ENCODE results near the gene HDHD5. TPM values are rescaled to one million over a fixed set of nuclear protein-coding genes. Genes with fewer than 3 reads are reported as not detected.

The HDHD5 gene
- total RNA-seq, 1 donor from 2014 or later = 31.5 TPM

DNA sequence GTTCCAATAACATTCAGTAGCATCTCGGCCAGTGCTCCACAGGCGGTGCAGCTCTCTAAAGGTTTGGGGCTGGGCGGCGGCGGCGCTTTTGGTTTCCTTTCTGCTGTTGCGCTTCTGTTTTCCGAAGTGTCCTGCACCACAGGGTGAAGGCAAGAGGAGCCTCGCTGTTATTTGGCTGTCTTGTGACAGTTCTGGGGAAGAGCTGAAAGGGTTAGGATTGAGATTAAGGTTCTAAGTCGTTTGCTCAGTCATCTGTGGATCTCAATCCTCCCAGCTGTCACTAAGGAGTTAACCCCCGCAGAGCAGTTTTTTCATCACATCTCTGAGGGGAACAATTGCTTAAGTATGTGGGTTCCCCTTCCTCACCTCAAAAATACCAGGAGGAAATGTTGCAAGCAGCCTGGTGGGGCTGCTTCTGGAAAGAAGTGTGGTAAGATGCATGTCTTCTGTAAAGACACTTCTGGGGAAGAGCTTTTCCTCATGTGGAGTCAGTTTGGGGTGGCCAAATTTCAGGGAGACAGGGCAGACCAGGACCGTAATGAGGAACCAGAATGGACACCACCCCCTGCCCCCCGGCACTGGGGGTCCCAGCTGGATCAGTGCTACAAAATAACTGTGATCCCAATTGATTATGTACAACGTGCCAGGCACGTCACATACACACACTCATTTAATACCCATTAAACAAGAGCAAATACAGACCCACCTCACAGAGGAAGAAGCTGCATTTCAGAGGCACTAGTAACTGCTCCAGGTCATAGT is 52.1 kb downstream of the HDHD5 start:
- no peak for DNase-seq (ENCODE audit: low read depth in 2 of 2)

DNA sequence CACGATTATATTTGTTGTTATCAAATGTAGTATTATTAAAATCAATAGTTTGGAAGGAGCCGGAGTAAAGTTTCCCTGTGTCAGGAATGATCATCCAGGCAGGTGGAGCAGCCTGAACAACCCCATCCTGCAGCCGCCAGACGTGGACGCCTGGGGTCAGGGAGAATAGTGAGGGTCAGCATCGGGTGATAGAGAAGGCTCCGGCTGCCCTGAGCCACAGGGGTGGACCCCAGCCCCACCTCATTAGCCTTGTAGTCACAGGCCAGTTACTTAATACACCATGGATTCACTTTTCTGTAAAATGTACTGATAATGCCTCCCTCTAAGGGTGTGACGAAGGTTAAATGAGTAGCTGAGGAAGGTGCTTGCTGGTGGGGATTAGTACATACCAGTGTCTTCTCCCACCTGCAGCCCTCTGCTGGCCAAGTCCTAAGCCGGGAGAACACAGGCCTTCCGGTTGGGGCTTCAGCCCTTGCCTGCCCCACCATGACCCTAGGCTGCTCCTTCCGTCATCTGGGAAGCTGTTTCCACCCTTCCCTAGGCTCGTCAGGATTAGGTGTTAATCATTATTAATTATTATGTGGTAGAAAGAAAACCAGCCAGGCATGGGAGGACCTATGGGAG is 52.8 kb downstream of the HDHD5 start:
- no peak for DNase-seq (ENCODE audit: low read depth in 2 of 2)

DNA sequence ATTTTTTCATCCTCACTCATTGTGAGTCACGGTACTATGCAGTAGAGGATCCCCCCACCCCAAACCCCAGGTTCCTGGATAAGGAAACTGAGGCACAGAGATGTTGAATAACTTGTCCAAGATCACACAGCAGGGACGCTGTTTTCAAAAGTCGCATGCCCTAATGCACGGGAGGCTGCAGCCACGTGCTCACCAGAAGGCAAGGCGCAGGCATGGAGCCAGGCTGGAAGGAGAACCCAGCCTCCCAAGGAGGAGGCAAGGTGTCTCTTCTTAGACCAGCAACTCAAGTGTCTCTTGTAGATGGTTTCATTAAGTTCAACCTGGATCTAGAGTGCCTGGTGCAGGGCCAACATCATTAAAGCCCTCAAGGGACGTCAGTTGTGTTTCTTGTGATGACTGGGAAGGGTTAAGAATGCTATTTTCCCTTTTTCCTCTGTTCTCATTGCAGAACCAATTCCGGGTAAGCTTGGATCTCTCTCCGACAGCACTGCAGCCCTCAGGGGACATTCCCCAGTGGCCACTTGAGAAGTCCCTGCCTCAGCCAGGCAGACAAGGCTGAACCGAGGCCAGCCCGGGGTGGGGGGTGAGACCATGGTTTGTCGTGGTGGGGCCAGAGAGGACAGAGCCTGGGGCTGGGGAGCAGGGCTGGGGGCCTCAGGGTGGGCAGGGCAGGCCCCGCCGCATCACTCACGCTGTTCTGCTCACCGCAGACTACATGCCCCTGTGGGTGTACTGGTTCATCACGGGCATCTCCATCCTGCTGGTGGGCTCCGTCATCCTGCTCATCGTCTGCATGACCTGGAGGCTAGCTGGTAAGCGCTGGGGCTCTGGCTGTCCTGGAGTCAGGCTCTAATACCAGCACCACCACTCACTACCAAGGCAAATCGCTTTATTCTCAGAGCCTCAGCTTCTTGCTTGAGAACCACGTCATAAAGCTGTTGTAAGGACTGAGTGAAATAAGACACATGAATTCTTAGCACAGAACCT is 53.6 kb downstream of the HDHD5 start:
- DNase-seq (ENCODE audit: low read depth in 2 of 2) = no peak

DNA sequence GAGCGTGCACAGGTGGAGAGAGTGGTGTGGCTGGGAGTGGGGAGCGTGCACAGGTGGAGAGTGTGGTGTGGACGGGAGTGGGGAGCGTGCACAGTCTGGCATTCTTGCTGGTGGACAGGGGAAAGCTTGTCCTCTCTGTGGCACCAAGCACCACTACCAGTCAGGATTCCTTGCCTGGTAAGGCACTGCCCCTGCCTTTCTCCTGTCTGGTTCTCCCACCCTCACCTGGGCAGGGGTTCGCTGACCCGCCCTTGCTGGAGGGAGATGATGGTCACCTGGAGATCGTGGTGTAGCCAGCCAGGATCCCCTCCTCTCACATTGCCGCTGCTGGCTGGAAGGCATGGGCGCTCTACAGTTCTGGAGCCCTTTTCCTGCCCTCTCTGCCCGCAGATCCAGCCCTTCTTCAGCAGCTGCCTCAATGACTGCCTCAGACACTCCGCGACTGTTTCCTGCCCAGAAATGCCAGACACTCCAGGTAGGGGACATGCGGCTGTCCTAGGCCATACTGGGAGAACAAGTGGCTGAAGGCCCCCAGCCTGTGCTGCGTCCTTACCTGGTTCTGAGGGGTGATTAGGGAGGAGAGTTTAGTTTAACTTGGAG is 54.6 kb downstream of the HDHD5 start:
- DNase-seq (ENCODE audit: low read depth in 2 of 2) = no peak

DNA sequence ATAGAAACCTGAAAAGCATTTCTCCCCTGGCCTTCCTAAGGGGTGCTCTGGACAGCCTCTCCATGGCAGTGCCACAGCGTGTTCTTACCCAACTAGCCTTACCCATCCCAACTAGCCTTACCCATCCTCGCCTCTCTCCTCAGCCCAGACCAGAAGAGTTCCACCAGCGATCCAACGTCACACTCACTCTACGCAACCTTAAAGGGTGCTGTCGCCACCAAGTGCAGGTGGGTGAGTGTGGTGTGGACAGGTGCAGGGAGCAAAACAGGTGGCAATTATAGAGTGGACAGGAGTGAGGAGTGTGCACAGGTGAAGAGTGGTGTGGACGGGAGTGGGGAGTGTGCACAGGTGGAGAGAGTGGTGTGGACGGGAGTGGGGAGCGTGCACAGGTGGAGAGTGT is 55.7 kb downstream of the HDHD5 start:
- no peak for DNase-seq (ENCODE audit: low read depth in 2 of 2)

DNA sequence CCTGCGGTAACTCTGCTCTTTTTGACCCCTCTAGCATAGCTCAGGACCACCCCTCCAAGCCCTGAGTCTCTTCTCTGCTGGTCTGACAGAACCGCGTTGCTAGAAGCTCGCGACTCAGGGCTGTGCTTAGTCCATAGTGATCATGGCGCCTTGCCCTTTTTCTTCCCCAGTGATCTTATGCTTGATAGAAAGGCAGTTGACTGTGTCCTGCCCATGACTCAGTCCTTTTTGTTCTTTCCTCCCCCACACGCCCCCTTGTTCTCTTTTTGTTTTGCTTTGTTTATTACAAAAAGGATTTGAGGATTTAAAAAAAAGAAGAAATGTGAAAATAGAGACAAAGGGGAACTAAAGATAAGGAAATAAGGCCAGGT is 56.8 kb downstream of the HDHD5 start:
- DNase-seq (ENCODE audit: low read depth in 2 of 2) = no peak

DNA sequence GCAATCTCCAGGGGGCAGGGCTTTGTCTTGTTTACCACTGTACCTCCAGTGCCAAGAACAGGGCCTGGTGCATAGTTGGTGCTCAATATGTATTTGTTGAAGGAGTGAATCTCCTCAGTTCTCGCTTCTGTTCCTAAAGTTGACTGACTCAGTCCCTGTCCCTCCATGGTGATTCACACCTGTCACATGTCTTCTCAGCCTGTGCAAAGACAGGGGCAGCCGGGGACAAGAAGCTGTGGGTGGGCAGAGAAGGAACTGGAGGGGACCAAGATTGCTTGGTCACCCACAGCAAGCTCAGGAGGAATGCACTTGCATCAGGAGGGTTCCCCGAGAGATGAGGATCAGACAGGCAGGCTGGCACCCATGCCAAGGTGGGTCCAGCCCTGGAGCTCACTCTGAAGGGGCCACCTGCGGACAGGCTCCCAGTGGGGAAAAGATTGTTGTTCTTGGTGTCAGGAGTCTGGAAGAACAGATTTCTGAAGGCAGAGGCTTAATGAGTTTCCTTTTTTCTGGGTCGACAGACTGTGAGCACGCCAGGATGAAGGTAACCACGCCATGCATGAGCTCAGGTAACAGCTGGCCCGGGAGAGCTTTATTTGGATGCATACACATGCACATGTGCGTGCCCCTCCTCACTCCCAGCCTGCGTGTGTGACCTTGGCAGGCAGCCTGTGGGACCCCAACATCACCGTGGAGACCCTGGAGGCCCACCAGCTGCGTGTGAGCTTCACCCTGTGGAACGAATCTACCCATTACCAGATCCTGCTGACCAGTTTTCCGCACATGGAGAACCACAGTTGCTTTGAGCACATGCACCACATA is 57.4 kb downstream of the HDHD5 start:
- no peak for DNase-seq (ENCODE audit: low read depth in 2 of 2)

DNA sequence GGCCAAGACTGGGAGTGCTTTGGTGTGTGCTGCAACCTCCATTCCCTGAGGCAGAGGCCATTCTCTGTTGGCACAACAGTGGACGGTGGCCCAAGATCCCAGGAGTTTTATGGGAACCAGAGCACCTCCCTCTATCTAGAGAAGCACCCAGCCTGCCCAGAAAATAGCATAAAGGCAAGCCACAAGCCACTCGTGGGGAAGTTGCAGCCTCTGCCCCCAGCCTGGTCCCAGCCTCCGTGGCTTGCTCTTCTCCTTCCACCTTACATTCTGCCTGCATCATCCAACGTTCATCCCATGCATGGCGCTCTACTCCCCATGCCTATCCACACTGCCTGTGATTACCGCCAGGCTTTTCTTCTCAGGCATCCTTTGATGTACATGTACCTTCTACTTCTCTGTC is 58.5 kb downstream of the HDHD5 start:
- DNase-seq (ENCODE audit: low read depth in 2 of 2) = no peak

DNA sequence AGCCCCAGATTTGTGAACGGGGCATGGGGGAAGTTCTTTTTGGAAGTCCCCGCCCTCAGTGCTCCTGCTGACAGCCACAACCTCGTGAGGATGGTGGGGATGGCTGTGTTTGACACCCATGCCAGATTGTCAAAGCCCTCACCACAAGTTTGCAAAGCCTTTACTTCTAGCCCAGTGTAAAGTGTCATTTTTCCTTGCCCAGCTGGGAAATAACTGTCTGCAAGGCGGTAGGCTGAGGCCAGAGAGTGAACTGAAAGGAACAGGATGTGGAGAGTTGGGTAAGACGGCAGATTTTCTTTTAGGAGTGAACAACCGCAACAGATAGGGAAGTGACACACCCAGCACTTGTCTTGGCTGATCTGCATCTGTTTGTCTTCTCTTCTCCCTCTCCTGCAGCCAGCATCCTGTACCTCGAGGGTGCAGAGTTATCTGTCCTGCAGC is 60.7 kb downstream of the HDHD5 start:
- no peak for DNase-seq (ENCODE audit: low read depth in 2 of 2)

DNA sequence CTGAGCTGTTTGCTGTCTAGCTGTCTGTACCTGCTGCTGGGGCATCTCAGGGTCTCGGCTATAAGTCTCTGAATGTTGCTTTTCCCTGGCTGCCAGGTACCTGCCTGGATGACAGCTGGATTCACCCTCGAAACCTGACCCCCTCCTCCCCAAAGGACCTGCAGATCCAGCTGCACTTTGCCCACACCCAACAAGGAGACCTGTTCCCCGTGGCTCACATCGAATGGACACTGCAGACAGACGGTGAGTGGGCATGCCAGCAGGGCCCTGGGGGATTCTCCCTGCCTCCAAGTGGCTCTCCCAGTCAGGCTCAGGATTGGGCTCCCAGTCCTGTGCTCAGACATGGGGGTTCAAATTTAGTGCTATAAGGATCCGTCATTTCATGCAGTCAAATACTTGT is 61.4 kb downstream of the HDHD5 start:
- DNase-seq (ENCODE audit: low read depth in 2 of 2) = no peak

DNA sequence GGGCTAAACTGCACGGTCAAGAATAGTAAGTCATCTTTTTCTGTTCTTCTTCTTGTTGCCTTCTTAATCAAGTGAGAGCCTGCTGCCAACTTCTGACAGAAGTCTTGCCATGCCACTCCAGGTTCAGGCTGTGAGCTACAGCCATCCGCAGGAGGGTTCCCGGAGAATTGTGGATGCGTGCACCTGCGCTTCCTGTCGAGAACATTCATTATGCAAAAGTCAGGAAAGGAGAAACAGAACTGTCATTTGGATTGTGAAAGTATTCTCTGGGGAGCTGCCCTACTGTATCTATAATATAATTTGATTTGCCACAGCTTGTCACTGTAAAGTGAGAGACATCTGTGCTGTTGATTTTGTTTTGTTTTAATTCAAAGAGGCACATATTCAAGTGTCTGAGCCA is 62.0 kb downstream of the HDHD5 start:
- DNase-seq (ENCODE audit: low read depth in 2 of 2) = no peak

DNA sequence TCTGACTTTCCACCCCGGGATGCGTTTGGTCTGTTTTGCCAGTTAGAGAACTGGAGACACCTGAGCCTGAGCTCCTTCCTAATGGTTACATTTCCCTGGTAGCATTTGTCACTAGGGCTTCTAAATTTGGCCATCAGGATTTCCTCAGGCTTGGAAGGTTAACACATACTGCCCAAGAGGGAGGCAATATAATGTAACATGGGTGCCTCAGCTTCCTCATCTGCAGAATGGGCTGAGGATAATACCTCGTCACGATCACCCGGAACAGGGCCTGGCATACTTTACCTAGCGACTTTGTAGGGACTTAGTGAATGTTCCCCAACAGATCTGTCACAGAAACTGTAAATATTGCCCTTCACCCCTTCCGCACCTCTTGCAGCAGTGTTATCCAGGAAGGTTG is 63.0 kb downstream of the HDHD5 start:
- DNase-seq (ENCODE audit: low read depth in 2 of 2) = no peak

DNA sequence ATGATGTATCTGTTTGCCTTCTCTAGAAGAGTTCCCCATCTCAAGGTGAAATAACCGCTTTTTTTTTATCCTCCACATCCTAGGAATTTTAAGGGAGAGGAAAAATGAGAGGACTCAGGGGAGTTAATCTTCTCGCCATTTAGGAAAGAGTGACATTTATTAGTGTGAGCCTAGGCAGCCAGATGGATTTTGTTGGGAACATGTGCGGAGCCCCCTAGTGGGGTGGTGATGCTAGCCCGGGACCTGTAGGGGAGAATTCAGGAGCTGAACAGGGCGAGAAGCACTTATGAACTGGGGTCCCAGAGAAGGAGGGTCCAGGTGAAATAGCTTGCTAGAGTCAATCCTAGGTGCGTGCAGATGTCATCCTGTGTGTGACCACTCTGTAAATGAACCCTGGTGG is 63.5 kb downstream of the HDHD5 start:
- DNase-seq (ENCODE audit: low read depth in 2 of 2) = peak in 1 of 2 donors; percentile 29

DNA sequence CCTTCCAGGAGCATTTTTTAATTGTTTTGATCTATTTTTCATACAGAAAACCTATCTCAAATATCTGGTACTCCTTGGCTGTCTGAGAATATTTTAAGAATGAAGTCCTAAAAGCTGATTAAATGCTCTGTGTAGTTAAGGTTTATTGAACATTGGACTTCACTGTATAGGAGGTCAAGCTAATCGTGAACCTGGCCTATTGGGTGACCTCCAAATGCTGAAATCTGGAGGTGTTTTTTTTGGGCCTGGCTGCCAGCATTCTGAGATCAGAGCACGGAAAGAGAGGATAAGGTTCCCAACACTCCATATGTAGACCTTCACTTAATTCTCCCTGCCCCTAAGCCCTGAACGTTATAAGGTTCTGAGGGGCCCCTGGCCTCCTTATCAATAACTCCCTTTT is 66.0 kb downstream of the HDHD5 start:
- no peak for DNase-seq (ENCODE audit: low read depth in 2 of 2)

DNA sequence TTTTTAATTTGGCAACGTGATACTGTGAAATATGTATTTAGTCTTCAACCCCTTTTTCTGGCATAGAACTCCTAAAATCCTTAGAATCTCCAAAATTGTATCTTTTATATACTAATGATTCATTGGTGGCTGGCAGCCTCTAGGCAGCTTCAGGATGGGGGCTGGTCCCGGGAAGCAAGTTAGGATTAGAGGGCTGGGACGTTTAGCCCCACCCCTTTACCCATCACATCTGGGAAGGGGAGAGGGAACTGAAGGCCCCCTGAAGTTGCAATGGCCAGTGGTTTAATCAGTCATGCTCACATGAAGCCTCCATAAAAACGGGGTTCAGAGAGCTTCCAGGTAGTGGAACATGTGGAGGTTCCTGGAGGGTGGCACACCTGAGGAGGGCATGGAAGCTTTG is 67.2 kb downstream of the HDHD5 start:
- DNase-seq (ENCODE audit: low read depth in 2 of 2) = no peak

DNA sequence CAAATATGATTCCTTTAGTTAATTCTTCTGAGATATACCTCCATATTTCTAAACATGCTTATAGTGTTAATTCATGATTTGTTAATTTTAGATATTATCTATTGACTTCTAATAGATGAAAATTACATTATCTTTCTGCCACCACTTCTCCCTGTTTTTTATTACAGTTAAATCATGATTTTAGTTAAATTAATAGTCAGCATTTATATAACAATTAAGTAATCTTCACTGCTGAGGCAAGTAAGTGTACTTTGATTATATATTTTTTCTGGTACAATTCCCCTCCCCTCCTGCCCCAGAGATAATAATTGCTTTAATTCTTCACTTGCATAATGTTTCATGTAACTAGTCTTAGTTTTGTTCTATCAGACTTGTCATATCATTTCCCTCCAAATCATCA is 68.5 kb downstream of the HDHD5 start:
- no peak for DNase-seq (ENCODE audit: low read depth in 2 of 2)

Other genes starting within 250 kb of the HDHD5 start
- not detected in 2 replicates for gene GAB4, start 151.1 kb downstream of the HDHD5 start, total RNA-seq
- gene IL17RA, start 74.3 kb downstream of the HDHD5 start, total RNA-seq = 2.1 and 2.4 TPM in 2 replicates
- gene TMEM121B, start 37.9 kb downstream of the HDHD5 start, total RNA-seq = 0.13 and 0.25 TPM in 2 replicates
- 5.1 and 7.2 TPM in 2 replicates for gene ADA2, start 60.2 kb upstream of the HDHD5 start, total RNA-seq
- under 0.01 TPM in 2 replicates for gene CECR2, start 210.2 kb upstream of the HDHD5 start, total RNA-seq